Measurements from ENCODE around the gene SDCCAG8.

Gene SDCCAG8

GRCh38 chr1:243422362-243422761 is 166.5 kb downstream of the SDCCAG8 start:
- Mint-ChIP-seq H3K27me3 (no peaks in the 10 kb centered on the region), H3K4me3 (no peak overlapping the region), H3K9me3 (no peaks in the 10 kb centered on the region), H3K4me1 (ENCODE audit: low read depth) (peaks cover 24% of the 10 kb centered on the region), H3K27ac (no peak overlapping the region), H3K36me3 (ENCODE audit: low read depth) (peaks cover 24% of the 10 kb centered on the region)
- intact Hi-C loops (cut with micrococcal nuclease), result no loop called here

DNA sequence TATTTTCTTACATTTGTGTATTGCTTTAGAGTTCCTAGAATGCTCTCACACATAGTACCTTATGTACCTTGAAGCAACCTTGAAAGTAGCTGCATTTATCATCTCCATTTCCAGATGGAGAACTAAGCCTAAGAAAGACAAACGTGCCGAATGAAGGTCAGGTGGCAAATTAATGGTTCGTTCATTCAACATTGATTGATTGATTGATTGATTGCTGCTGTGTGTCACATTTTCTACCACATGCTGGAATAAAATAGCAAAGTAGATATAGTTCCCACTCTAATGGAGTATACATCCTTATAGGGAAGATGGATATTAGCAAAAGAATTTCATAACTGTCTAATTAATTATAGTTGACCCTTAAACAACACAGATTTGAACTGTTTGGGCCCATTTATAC is 172.2 kb downstream of the SDCCAG8 start:
- H3K4me3 Mint-ChIP-seq, result no peak overlapping the region
- no peaks in the 10 kb centered on the region for H3K27me3 Mint-ChIP-seq
- intact Hi-C loops (cut with micrococcal nuclease), result no loop called here
- H3K4me1 Mint-ChIP-seq (ENCODE audit: low read depth), result no peaks in the 10 kb centered on the region
- no peaks in the 10 kb centered on the region for H3K9me3 Mint-ChIP-seq
- peaks cover 54% of the 10 kb centered on the region for H3K36me3 Mint-ChIP-seq (ENCODE audit: low read depth)
- no peak overlapping the region for H3K27ac Mint-ChIP-seq

- intact Hi-C loops (cut with micrococcal nuclease), result no loop called here
- Mint-ChIP-seq H3K27me3 (no peaks in the 10 kb centered on the region), H3K36me3 (ENCODE audit: low read depth) (peaks cover 58% of the 10 kb centered on the region), H3K4me1 (ENCODE audit: low read depth) (no peaks in the 10 kb centered on the region), H3K4me3 (no peak overlapping the region), H3K9me3 (no peaks in the 10 kb centered on the region), H3K27ac (no peak overlapping the region)
These were observed 172.9 kb downstream of the SDCCAG8 start for GRCh38 chr1:243428617-243429342.

DNA sequence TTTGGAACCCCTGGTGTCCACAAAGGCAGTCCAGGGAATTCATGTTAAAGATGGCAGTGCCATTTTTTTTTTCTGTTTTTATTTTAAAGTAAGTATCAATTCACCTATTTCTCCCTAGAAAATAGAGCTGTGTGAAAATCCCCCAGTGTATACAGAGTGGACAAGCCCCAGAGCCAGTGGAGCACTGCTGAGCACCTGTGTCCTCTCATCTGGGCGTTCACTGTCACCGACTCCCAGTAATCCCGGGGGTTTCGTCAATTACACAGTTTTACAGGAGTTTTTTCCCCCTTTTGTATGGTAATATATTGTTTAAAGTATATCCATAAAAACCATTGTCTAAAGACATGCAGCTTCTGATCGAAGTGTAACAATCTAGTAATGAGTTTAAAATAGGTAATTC is 175.8 kb downstream of the SDCCAG8 start:
- H3K4me3 Mint-ChIP-seq, result no peak overlapping the region
- no peak overlapping the region for H3K27ac Mint-ChIP-seq
- intact Hi-C loops (cut with micrococcal nuclease), result no loop called here
- no peaks in the 10 kb centered on the region for H3K27me3 Mint-ChIP-seq
- H3K4me1 Mint-ChIP-seq (ENCODE audit: low read depth), result no peaks in the 10 kb centered on the region
- H3K36me3 Mint-ChIP-seq (ENCODE audit: low read depth), result peaks cover 51% of the 10 kb centered on the region
- no peaks in the 10 kb centered on the region for H3K9me3 Mint-ChIP-seq

DNA sequence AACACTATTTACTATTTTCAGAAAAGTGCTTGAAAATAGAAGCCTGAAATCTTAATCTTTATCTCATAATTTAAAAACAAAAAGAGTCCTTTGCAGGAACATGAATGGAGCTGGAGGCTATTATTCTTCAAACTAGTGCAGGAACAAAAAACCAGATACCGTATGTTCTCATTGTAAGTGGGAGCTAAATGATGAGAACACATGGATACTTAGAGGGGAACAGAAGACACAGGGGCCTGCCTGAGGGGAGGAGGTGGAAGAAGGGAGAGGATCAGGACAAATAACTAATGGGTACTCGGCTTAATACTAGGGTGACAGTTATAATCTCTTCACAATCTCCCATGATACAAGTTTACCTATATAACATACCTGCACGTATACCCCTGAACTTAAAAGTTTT is 176.3 kb downstream of the SDCCAG8 start:
- H3K36me3 Mint-ChIP-seq (ENCODE audit: low read depth), result peaks cover 48% of the 10 kb centered on the region
- no peaks in the 10 kb centered on the region for H3K27me3 Mint-ChIP-seq
- H3K27ac Mint-ChIP-seq, result no peak overlapping the region
- H3K4me3 Mint-ChIP-seq, result no peak overlapping the region
- no peaks in the 10 kb centered on the region for H3K4me1 Mint-ChIP-seq (ENCODE audit: low read depth)
- no peaks in the 10 kb centered on the region for H3K9me3 Mint-ChIP-seq
- intact Hi-C loops (cut with micrococcal nuclease), result no loop called here

DNA sequence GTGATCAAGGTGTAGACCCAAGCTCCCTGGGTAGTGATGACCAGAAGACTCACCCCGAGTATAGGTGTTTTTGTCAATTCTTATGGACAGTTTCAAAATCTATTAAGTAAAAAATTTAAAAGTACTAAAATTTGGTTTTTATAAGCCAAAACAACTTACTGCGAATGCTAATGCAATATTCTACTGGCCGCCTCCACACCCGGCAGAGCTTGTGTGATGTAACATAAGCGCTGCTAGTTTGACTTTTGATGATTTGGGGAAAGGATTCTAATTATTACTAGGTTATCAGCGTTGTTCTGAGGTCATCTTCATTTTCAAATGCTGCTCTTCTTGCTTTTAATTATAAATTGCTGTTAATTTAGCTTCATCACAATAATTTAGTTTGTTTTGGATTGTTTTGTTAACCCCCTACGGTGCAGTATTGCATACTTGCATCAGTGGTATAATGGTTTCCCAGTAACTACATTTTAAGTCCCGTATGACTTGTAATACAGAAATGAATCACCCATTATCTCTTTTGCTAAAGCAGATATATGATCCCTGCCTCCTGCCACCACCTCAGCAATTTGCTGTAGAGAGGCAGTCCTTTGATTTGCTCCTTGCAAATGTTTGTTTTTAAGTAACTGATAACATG is 178.0 kb downstream of the SDCCAG8 start:
- intact Hi-C loops (cut with micrococcal nuclease), result no loop called here

GRCh38 chr1:243434594-243434993 is 178.8 kb downstream of the SDCCAG8 start:
- Mint-ChIP-seq H3K27ac (no peak overlapping the region), H3K27me3 (no peaks in the 10 kb centered on the region), H3K4me1 (ENCODE audit: low read depth) (no peaks in the 10 kb centered on the region), H3K9me3 (no peaks in the 10 kb centered on the region), H3K36me3 (ENCODE audit: low read depth) (peaks cover 59% of the 10 kb centered on the region), H3K4me3 (no peak overlapping the region)
- intact Hi-C loops (cut with micrococcal nuclease), result no loop called here

More for the DNA sequence above, 178.0 kb downstream of the SDCCAG8 start:
- Mint-ChIP-seq H3K36me3 (ENCODE audit: low read depth) (peaks cover 54% of the 10 kb centered on the region), H3K9me3 (no peaks in the 10 kb centered on the region), H3K27me3 (no peaks in the 10 kb centered on the region), H3K4me1 (ENCODE audit: low read depth) (no peaks in the 10 kb centered on the region), H3K27ac (no peak overlapping the region), H3K4me3 (no peak overlapping the region)

GRCh38 chr1:243435836-243436235 is 180.0 kb downstream of the SDCCAG8 start:
- intact Hi-C loops (cut with micrococcal nuclease), result no loop called here
- Mint-ChIP-seq H3K4me1 (ENCODE audit: low read depth) (no peaks in the 10 kb centered on the region), H3K4me3 (no peak overlapping the region)

DNA sequence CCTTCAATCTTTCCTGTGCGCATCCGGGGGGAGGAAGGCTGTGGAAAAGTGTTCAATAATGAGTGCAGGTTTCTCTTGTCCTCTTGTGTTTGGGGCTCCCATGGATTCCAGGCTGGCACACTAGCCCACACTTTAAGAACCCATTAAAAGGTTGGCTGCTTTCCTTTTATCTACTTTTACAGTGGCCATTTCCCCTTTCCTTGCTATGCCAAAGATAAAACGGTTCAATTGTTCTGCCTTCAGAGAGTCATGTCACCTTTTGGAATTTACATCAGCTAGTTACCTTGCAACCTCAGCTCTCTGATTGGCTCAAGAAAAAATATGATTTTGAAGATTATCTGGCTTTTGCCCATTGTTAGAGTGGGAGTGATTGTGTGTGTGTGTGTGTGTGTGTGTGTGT is 182.3 kb downstream of the SDCCAG8 start:
- Mint-ChIP-seq H3K9me3 (no peaks in the 10 kb centered on the region), H3K36me3 (ENCODE audit: low read depth) (peaks cover 35% of the 10 kb centered on the region), H3K4me3 (no peak overlapping the region), H3K27me3 (no peaks in the 10 kb centered on the region), H3K27ac (no peak overlapping the region), H3K4me1 (ENCODE audit: low read depth) (peaks cover 5% of the 10 kb centered on the region)
- intact Hi-C loops (cut with micrococcal nuclease), result no loop called here

More at GRCh38 chr1:243435836-243436235, 180.0 kb downstream of the SDCCAG8 start:
- no peaks in the 10 kb centered on the region for H3K9me3 Mint-ChIP-seq
- H3K27me3 Mint-ChIP-seq, result no peaks in the 10 kb centered on the region
- H3K36me3 Mint-ChIP-seq (ENCODE audit: low read depth), result peaks cover 54% of the 10 kb centered on the region
- no peak overlapping the region for H3K27ac Mint-ChIP-seq

DNA sequence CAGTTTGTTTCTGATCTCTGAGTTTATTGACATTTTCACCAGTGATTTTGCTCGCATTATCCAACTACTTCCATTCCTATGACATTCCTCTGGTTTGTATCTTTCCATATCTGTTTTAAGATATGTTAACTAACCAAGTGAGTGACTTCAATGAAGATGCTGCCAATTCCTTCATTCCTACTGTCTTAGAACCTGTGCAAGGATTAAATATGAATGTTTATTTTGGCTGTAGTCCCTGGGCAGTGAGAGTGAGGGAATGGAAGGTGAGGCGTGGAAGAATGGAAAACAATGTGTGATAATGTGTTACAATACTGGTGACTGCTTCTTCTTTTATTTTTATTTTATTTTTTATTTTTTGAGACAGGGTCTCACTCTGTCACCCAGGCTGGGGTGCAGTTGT is 183.0 kb downstream of the SDCCAG8 start:
- Mint-ChIP-seq H3K27ac (no peak overlapping the region), H3K4me1 (ENCODE audit: low read depth) (peaks cover 9% of the 10 kb centered on the region), H3K36me3 (ENCODE audit: low read depth) (peaks cover 31% of the 10 kb centered on the region), H3K27me3 (no peaks in the 10 kb centered on the region), H3K9me3 (no peaks in the 10 kb centered on the region), H3K4me3 (no peak overlapping the region)
- intact Hi-C loops (cut with micrococcal nuclease), result no loop called here

GRCh38 chr1:243440406-243440805 is 184.6 kb downstream of the SDCCAG8 start:
- no peak overlapping the region for H3K4me3 Mint-ChIP-seq
- H3K36me3 Mint-ChIP-seq (ENCODE audit: low read depth), result peaks cover 31% of the 10 kb centered on the region
- H3K27ac Mint-ChIP-seq, result no peak overlapping the region
- H3K27me3 Mint-ChIP-seq, result no peaks in the 10 kb centered on the region
- H3K9me3 Mint-ChIP-seq, result no peaks in the 10 kb centered on the region
- intact Hi-C loops (cut with micrococcal nuclease), result no loop called here
- H3K4me1 Mint-ChIP-seq (ENCODE audit: low read depth), result peaks cover 9% of the 10 kb centered on the region

DNA sequence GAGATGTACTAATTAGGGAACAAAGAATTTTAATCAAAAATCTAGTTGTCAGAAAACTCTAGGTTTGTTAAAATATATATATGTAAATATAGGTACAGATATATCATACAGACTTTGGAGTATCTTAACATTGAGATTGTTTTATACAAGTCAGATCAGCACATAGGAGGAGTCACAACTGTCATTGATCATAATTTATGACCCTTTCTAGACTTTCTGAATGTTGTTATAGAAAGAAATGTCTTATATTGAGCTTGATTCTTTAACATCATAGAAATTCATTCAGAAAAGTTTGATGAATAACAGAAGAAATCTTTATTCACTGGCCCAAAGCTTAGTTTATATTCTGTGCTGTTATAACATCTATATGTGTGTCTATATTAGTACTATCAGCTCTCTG is 185.8 kb downstream of the SDCCAG8 start:
- intact Hi-C loops (cut with micrococcal nuclease), result no loop called here
- Mint-ChIP-seq H3K36me3 (ENCODE audit: low read depth) (peaks cover 37% of the 10 kb centered on the region), H3K27ac (no peak overlapping the region), H3K4me1 (ENCODE audit: low read depth) (peaks cover 20% of the 10 kb centered on the region), H3K9me3 (no peaks in the 10 kb centered on the region), H3K4me3 (no peak overlapping the region), H3K27me3 (no peaks in the 10 kb centered on the region)

- Mint-ChIP-seq H3K27ac (no peak overlapping the region), H3K4me3 (no peak overlapping the region), H3K4me1 (ENCODE audit: low read depth) (peaks cover 38% of the 10 kb centered on the region)
These were observed 187.7 kb downstream of the SDCCAG8 start for GRCh38 chr1:243443557-243443956.

GRCh38 chr1:243447347-243447746 is 191.5 kb downstream of the SDCCAG8 start:
- H3K4me3 Mint-ChIP-seq, result no peak overlapping the region
- no peaks in the 10 kb centered on the region for H3K9me3 Mint-ChIP-seq
- intact Hi-C loops (cut with micrococcal nuclease), result no loop called here
- no peaks in the 10 kb centered on the region for H3K27me3 Mint-ChIP-seq
- no peak overlapping the region for H3K27ac Mint-ChIP-seq
- H3K36me3 Mint-ChIP-seq (ENCODE audit: low read depth), result peaks cover 6% of the 10 kb centered on the region
- peaks cover 51% of the 10 kb centered on the region for H3K4me1 Mint-ChIP-seq (ENCODE audit: low read depth)

More at GRCh38 chr1:243443557-243443956, 187.7 kb downstream of the SDCCAG8 start:
- Mint-ChIP-seq H3K9me3 (no peaks in the 10 kb centered on the region), H3K36me3 (ENCODE audit: low read depth) (peaks cover 22% of the 10 kb centered on the region), H3K27me3 (no peaks in the 10 kb centered on the region)
- intact Hi-C loops (cut with micrococcal nuclease), result no loop called here

- Mint-ChIP-seq H3K27me3 (no peaks in the 10 kb centered on the region), H3K4me3 (no peak overlapping the region), H3K36me3 (ENCODE audit: low read depth) (peaks cover 6% of the 10 kb centered on the region), H3K9me3 (no peaks in the 10 kb centered on the region), H3K4me1 (ENCODE audit: low read depth) (peaks cover 49% of the 10 kb centered on the region), H3K27ac (peak overlapping the region; percentile 43)
- intact Hi-C loops (cut with micrococcal nuclease), result no loop called here
These were observed 192.0 kb downstream of the SDCCAG8 start for GRCh38 chr1:243447844-243448243.
